Fibroblast of skin of right biceps (primary cell): ENCODE results near the gene GALNT2.

Source experiments
- DNase-seq: peaks from one replicate; pipeline ENCODE4 v3.0.0-alpha.2; 2013

Gene GALNT2

DNA sequence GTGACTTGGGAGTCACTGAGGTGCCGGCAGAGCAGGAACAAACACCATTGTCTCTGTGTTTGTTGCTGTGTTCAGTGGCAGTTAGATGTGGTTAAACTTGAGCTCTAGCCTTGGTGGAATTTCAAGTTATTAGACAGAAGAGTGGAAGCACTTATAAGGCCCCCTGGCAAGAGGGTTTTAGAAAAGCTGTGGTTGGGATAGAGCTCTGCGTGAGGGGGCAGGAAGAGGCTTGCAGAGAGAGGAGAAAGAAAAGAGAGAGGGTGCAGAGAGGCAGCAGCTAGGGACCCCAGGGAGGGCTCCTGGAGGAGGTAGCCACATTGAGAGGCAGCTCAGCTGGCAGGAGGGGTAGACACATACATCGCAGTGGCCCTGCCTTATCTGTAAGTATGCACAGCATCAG is 128.2 kb downstream of the GALNT2 start:
- DNase-seq: no peak

- no peak for DNase-seq
These were observed 129.0 kb downstream of the GALNT2 start for GRCh38 chr1:230196077-230196476.

DNA sequence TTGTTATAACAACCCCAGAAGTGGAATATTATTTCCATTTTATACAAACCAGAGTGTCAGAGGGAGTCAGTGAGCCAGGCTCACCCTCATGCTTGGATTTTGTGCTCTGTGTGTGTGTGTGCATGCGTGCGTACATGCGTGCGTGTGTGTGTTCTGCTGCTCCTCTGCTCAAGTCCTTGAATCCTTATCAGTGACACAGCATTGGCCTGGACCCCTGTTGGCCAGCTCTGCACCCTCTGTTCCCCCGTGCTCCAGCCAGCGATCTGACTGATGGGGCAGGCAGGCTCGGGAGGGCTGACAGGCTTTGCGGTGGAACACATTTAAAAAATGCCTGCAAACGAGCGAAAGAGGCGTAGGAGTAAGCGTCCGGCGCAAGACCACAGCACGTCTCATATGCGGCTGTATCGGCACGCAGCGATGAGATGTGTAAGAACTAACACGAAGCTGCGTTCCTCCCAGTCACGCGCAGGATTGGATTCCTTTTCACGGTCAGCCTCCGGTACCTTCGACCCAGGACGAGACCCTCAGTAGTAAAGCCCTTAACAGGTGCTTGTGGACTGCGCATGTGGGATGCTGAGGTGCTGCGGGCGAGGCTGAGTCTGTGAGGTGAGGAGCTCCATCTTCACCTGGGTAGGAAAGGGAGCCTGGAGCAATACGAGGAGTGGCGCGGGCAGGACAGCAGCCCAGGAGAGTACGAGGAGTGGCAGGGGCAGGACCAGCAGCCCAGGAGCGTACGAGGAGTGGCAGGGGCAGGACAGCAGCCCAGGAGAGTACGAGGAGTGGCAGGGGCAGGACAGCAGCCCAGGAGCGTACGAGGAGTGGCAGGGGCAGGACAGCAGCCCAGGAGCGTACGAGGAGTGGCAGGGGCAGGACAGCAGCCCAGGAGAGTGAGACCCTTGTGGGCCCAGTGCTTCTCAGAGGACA is 130.9 kb downstream of the GALNT2 start:
- DNase-seq: no peak

- no peak for DNase-seq
These were observed 132.0 kb downstream of the GALNT2 start for GRCh38 chr1:230199034-230199433.

GRCh38 chr1:230199554-230199953 is 132.5 kb downstream of the GALNT2 start:
- no peak for DNase-seq

DNA sequence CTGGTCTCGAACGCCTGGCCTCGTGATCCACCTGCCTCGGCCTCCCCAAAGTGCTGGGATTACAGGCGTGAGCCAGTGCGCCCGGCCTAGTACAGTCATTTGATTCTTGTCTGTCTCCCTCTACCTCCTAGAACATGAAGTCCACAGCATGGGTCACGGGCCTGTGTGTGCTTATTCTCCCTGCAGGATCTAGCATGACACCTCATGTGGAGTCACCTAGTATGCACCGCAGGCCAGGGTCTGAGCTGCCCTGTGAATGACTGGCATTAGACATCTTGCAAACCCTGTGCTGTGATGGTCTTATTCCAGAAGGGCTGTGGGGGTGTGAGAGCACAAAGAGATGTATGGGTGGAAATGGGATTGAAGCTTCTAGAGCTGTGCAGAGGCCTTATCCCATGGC is 133.2 kb downstream of the GALNT2 start:
- DNase-seq: no peak

- no peak for DNase-seq
These were observed 134.4 kb downstream of the GALNT2 start for GRCh38 chr1:230201445-230201844.

- no peak for DNase-seq
These were observed 137.8 kb downstream of the GALNT2 start for GRCh38 chr1:230204842-230205241.

DNA sequence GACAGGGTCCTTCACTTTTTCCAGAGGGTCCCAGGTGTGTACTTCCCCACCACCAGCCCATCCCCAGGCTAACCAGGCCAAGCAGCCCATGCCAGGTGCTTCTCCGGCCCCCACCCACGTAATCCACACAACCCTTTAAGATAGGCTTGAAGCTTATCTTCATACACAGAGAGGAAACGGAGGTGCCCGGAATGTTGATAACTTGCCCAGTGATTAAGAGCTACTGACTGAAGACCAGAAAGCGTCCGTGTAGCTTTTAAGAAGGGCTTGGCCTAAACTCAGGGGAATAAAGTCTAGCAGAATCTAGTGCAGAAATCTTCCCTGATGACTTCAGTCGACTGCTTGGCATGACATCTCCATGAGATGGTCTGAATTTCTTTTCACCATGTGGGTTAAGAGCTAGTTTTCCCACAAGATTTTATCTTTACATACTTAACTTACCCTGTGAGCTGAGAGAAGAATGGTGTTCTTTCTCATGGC is 138.7 kb downstream of the GALNT2 start:
- DNase-seq: peak; percentile 53

DNA sequence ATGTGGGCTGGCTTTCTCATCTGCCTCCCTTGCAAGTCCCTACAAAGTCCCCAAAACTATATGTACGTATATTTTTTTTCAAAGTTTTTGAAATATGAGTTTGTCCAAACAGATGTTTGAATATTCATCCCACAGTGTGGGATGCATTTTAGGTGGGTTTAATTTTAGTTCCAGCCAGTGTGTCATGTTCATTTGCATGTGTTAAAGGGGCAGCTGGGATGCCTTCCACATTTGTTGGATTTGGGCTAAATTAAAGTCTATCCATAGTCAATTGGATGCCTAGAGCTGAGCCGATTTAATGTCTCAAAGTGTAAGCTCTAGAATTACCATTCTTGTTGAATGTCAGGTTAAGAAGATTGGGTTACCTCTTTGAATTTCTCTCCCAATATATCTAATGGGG is 139.2 kb downstream of the GALNT2 start:
- no peak for DNase-seq

DNA sequence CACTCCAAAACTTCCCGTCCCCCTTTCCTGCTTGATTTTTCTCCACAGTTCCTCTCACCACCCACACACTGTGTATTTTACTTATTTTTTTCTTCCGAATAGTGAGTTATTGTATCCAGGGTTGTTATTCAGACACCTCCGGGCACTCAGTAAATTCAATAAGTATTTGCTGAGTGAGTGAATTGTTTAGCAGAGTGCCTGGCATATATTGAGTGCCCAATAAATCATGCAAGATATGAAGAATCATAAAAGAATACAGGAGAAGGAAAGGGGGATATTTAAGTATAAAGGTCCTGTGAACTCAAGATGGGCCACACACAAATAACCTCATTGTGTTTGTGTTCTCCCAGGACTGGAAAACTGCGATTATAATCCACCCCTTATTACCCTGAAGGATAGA is 139.9 kb downstream of the GALNT2 start:
- no peak for DNase-seq

GRCh38 chr1:230207598-230207997 is 140.6 kb downstream of the GALNT2 start:
- no peak for DNase-seq

DNA sequence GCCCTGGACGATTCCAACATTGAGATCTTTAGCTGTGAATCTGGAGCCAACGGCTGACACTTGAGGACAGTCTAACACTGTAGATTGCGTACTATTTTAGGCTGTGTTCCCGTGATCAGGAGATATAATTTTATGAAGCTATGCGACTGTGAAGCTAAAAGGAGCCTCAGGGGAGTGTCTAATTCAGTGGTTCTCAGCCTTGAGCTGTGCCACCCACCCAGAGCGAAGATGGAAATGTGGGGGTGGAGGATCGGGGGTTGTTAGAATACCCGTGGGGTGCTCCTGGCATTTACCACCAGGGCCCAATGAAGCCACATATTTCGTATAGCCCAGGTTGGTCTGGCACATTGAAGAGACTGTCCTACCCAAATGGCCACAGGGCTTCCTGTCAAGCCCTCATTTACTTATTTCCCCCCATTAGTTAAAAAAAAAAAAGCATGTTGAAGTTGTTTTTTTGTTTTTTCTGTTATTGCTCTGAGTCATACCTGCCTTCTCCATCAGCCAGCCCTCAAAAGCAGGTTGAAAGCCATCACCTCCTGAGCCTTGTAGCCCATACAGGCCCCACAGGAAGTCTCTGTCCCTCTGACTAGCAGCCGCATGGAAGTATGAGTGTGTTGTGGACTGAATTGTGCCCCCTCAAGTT is 141.7 kb downstream of the GALNT2 start:
- no peak for DNase-seq

DNA sequence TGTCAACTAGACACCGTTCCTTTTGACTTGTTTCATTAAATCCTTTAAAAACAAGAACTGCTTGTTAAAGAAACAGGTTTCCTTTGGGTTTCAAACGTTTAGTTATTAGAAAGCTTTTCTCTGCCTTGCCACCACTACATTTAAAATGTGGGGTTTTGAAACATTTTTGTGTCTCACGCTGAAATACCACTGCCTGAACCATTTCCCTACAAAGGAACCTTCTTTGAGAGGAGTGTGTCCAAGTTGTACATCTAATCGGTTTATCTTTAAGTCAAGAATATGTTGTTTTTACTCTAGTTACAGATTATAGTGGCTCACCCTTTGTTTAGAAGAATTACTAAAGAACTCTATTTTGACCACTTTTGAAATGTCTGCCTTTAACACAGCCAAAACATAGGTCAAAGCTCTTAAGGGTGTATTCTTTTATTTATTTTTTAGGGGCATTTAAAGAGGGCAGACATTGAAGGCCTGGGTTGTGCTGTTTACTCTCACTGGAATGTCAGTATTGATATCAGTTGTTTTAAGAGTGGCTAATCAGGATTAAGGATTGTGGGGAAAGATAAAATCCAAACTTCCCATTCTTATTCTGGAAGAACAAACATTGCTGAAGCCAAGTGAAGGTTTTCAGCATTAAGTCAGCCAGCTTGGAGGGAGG is 143.4 kb downstream of the GALNT2 start:
- peak; percentile 8 for DNase-seq

DNA sequence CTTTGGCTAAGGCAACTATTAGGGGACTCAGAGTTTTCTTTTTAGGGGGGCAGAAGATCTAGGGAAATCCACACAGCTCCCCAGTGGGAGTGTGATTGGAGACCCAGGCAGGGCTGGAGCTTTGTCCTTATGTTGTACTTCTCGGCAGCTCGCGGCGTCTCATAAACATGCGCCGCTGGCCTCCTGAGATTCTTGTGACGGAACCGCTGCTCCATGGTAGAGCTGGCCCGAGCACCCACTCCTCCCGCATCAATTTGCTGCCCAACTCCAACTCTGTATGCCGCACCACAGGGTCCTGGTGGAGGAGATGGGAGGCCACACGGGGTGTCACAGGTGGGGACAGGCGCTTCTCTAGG is 143.9 kb downstream of the GALNT2 start:
- no peak for DNase-seq

DNA sequence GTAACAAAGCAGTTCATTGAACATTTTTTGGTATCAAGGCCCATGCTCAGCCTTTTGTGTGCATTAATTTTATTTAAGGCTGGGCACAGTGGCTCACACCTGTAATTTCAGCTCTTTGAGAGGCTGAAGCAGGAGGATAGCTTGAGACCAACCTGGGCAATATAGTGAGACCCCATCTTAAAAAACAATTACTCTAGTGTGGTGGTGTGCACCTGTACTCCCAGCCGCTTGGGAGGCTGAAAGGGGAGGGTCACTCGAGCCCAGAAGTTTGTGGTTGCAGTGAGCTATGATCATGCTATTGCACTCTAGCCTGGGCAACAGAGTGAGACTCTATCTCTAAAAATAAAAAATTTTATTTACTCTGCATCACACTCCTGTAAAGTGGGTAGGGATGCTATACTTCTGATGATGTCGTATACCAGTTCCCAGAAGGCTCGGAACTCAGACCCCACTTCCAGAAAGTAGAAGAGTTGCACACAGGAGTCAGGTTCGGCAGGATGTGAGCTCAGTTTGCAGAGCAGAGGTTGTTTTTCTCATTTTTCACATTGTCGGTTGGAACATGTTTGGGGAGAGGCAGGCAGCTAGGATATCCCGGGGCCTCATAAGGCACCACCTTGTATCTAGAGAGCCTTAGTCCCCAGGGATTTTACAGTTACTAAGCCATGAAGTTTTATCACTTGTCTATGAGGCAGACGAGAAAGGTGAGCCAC is 144.6 kb downstream of the GALNT2 start:
- DNase-seq: no peak

GRCh38 chr1:230212405-230212936 is 145.4 kb downstream of the GALNT2 start:
- no peak for DNase-seq

DNA sequence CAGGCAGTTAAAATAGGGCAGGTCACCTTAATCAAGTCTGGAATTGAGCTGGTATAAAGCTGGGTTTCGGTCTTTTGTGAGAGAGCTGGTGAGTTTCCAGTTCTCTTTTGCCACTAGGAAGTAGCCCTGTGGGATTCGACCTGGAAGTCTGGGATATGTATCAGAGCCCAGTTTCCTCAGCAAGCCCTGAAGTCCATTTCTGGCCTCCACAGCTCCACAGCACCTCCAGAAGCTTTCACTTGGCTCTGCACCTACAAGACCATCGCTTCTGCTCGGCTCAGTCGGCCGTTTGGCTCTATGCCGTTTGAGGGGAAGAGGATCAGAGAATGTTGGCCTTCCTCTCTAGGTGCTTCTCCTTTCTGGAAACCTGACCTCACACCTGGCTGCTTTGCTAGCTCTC is 148.0 kb downstream of the GALNT2 start:
- peak; percentile 45 for DNase-seq

DNA sequence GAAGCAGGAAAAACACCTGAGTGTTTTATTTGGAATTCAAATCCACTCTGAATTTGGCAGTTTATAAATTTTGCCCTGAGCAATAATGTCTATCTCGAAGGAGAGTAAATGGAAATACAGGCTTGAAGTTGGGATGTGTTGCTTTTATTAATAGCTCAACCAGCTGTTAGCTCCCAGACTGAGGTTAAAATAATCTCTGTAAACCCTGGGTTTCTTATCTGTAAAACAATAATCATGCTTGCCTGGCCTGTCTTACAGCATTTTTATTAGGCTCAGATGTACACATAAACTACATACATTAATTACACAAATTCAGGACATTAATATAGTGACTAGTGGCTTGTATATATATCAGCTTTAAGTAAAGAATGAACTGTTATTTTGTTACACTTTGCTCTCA is 148.5 kb downstream of the GALNT2 start:
- no peak for DNase-seq

GRCh38 chr1:230216896-230217295 is 149.9 kb downstream of the GALNT2 start:
- DNase-seq: no peak

- no peak for DNase-seq
These were observed 151.6 kb downstream of the GALNT2 start for GRCh38 chr1:230218667-230219066.

- no peak for DNase-seq
These were observed 152.4 kb downstream of the GALNT2 start for GRCh38 chr1:230219174-230220067.
